ENCODE measurements around the gene OSBPL1A. TPM values are rescaled to one million over a fixed set of nuclear protein-coding genes. Genes with fewer than 3 reads are reported as not detected.

The OSBPL1A gene
- total and polyA plus RNA-seq, 10 of the 15 experiments (the other 5 are each of a cell fraction or from before 2014, with no cell fraction given), result 0.02 to 0.83 (median 0.11) TPM; not detected in 6

- Histone ChIP-seq H3K27me3 (replicated peaks in 1 of 2; ENCODE audit: control insufficient read depth in 2 of 2, insufficient read depth in 2 of 2, low read length in 1 of 2) (no peaks in the 10 kb centered on the region), H3K9me3 (replicated peaks; ENCODE audit: control insufficient read depth, insufficient read depth, low read length) (no peaks in the 10 kb centered on the region), H3K4me3 (no peak overlapping the region), H3K9ac (ENCODE audit: control insufficient read depth, insufficient read depth, low read length) (no peak overlapping the region), H2AFZ (ENCODE audit: control insufficient read depth, low read depth, low read length) (no peak overlapping the region), H4K20me1 (ENCODE audit: control insufficient read depth, insufficient read depth) (no peaks in the 10 kb centered on the region), H3K27ac (ENCODE audit: control insufficient read depth, insufficient read depth) (no peak overlapping the region), H3K79me2 (ENCODE audit: control insufficient read depth, insufficient read depth, low read length) (no peaks in the 10 kb centered on the region), H3K4me2 (ENCODE audit: control insufficient read depth, insufficient read depth) (no peak overlapping the region), H3K4me1 (ENCODE audit: control insufficient read depth, insufficient read depth, low read length) (no peaks in the 10 kb centered on the region), H3K36me3 (ENCODE audit: control insufficient read depth in 2 of 2, insufficient read depth in 2 of 2, low read length in 1 of 2) (no peaks in the 10 kb centered on the region)
- no peak for ATAC-seq
- ChIA-PET CTCF (no interaction called here), SMC1A (ENCODE audit: uncharacterized antibody, unreplicated experiment) (no interaction called here), POLR2A (no interaction called here), RAD21 (ENCODE audit: unreplicated experiment) (no interaction called here)
- no TSS peak for BruUV-seq (replicated peaks)
- no peak for DNase-seq (ENCODE audit: low read depth, low spot score)
- WGBS (ENCODE audit: insufficient coverage, insufficient replicate concordance, low lambda C conversion rate, missing lambda C conversion rate), result 5% methylated on average over 1 of the region's 1 CpG
- in situ Hi-C loops (cut with MboI), result no loop called here
- TF ChIP-seq CHD4 (IDR thresholded peaks at IDR 0.05) (no peak), NFIC (IDR thresholded peaks at IDR 0.05; ENCODE audit: low read depth, low read length) (no peak), EGR1 (IDR thresholded peaks at IDR 0.05; ENCODE audit: borderline replicate concordance in 1 of 2, low read depth in 2 of 2, low read length in 2 of 2) (no peak), CHD1 (IDR thresholded peaks at IDR 0.05; ENCODE audit: low read depth, low read length) (no peak), IKZF1 (conservative IDR thresholded peaks at IDR 0.05) (no peak), TARDBP (IDR thresholded peaks at IDR 0.05; ENCODE audit: borderline replicate concordance) (no peak), HDGF (IDR thresholded peaks at IDR 0.05) (no peak), ELK1 (IDR thresholded peaks at IDR 0.05; ENCODE audit: low read depth, low read length) (no peak), NFYB (IDR thresholded peaks at IDR 0.05; ENCODE audit: insufficient read depth, low read depth, low read length) (no peak), CREM (IDR thresholded peaks at IDR 0.05; ENCODE audit: low read depth) (no peak), ZSCAN29 (IDR thresholded peaks at IDR 0.05) (no peak), SMARCA5 (IDR thresholded peaks at IDR 0.05) (no peak)
- TF ChIP-seq, protein P1, sequence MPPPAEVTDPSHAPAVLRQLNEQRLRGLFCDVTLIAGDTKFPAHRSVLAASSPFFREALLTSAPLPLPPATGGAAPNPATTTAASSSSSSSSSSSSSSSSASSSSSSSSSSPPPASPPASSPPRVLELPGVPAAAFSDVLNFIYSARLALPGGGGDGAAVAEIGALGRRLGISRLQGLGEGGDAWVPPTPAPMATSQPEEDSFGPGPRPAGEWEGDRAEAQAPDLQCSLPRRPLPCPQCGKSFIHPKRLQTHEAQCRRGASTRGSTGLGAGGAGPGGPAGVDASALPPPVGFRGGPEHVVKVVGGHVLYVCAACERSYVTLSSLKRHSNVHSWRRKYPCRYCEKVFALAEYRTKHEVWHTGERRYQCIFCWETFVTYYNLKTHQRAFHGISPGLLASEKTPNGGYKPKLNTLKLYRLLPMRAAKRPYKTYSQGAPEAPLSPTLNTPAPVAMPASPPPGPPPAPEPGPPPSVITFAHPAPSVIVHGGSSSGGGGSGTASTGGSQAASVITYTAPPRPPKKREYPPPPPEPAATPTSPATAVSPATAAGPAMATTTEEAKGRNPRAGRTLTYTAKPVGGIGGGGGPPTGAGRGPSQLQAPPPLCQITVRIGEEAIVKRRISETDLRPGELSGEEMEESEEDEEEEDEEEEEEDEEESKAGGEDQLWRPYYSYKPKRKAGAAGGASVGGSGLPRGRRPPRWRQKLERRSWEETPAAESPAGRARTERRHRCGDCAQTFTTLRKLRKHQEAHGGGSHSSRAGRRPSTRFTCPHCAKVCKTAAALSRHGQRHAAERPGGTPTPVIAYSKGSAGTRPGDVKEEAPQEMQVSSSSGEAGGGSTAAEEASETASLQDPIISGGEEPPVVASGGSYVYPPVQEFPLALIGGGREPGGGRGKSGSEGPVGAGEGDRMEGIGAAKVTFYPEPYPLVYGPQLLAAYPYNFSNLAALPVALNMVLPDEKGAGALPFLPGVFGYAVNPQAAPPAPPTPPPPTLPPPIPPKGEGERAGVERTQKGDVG (CRISPR knock-in tag; IDR thresholded peaks at IDR 0.05), result no peak
- TF ChIP-seq, protein P2, sequence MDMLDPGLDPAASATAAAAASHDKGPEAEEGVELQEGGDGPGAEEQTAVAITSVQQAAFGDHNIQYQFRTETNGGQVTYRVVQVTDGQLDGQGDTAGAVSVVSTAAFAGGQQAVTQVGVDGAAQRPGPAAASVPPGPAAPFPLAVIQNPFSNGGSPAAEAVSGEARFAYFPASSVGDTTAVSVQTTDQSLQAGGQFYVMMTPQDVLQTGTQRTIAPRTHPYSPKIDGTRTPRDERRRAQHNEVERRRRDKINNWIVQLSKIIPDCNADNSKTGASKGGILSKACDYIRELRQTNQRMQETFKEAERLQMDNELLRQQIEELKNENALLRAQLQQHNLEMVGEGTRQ (IDR thresholded peaks at IDR 0.05; ENCODE audit: borderline replicate concordance, low read depth, low read length), result no peak
- TF ChIP-seq, protein P3, sequence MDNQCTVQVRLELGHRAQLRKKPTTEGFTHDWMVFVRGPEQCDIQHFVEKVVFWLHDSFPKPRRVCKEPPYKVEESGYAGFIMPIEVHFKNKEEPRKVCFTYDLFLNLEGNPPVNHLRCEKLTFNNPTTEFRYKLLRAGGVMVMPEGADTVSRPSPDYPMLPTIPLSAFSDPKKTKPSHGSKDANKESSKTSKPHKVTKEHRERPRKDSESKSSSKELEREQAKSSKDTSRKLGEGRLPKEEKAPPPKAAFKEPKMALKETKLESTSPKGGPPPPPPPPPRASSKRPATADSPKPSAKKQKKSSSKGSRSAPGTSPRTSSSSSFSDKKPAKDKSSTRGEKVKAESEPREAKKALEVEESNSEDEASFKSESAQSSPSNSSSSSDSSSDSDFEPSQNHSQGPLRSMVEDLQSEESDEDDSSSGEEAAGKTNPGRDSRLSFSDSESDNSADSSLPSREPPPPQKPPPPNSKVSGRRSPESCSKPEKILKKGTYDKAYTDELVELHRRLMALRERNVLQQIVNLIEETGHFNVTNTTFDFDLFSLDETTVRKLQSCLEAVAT (IDR thresholded peaks at IDR 0.05), result no peak
- TF ChIP-seq, protein P4, sequence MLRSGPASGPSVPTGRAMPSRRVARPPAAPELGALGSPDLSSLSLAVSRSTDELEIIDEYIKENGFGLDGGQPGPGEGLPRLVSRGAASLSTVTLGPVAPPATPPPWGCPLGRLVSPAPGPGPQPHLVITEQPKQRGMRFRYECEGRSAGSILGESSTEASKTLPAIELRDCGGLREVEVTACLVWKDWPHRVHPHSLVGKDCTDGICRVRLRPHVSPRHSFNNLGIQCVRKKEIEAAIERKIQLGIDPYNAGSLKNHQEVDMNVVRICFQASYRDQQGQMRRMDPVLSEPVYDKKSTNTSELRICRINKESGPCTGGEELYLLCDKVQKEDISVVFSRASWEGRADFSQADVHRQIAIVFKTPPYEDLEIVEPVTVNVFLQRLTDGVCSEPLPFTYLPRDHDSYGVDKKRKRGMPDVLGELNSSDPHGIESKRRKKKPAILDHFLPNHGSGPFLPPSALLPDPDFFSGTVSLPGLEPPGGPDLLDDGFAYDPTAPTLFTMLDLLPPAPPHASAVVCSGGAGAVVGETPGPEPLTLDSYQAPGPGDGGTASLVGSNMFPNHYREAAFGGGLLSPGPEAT (IDR thresholded peaks at IDR 0.05; ENCODE audit: low read depth), result no peak
- intact Hi-C loops (cut with micrococcal nuclease; ENCODE audit: unreplicated experiment), result no loop called here
- no peak for FAIRE-seq
Measured at GRCh38 chr18:24373328-24373727, 24.3 kb downstream of the OSBPL1A start.
